H9 (cell line): ENCODE data around the gene HEPHL1. TPM values are rescaled to one million over a fixed set of nuclear protein-coding genes. Genes with fewer than 3 reads are reported as not detected.

Experiments used
- DNase-seq: peaks from one replicate; pipeline ENCODE4 v3.0.0-alpha.2; 2017
- H2AFZ ChIP-seq: one replicate; pipeline ENCODE4 v1.6.1; 2013; ENCODE audit warnings: mild to moderate bottlenecking, low read length, control low read depth, moderate library complexity
- H2AK5ac ChIP-seq: 2 replicates; pipeline ENCODE4 v1.6.1; 2013; ENCODE audit warnings: low read length, control low read depth, mixed read lengths; ENCODE audit not compliant: insufficient read length
- H2BK120ac ChIP-seq: one replicate; pipeline ENCODE4 v1.6.1; 2013; ENCODE audit warnings: low read depth, mild to moderate bottlenecking, low read length, control low read depth, inconsistent platforms; ENCODE audit not compliant: poor library complexity, severe bottlenecking
- H2BK12ac ChIP-seq: 2 replicates; pipeline ENCODE4 v1.6.1; 2013; ENCODE audit warnings: low read length, control low read depth, mixed read lengths, low read depth; ENCODE audit not compliant: insufficient read length
- H2BK15ac ChIP-seq: 2 replicates; pipeline ENCODE4 v1.6.1; 2013; ENCODE audit warnings: low read depth, low read length, control low read depth
- H2BK20ac ChIP-seq: one replicate; pipeline ENCODE4 v1.6.1; 2013; ENCODE audit warnings: low read depth, mild to moderate bottlenecking, low read length, control low read depth, inconsistent platforms; ENCODE audit not compliant: poor library complexity, severe bottlenecking
- H2BK5ac ChIP-seq: 2 replicates; pipeline ENCODE4 v1.6.1; 2013; ENCODE audit warnings: low read length, control low read depth, mixed read lengths; ENCODE audit not compliant: insufficient read length
- H3K14ac ChIP-seq: 2 replicates; pipeline ENCODE4 v1.6.1; 2013; ENCODE audit warnings: low read length, control low read depth; ENCODE audit not compliant: insufficient read depth
- H3K18ac ChIP-seq: 2 replicates; pipeline ENCODE4 v1.6.1; 2013; ENCODE audit warnings: low read depth, mild to moderate bottlenecking, mixed read lengths, low read length, control low read depth; ENCODE audit not compliant: insufficient read length
- H3K23ac ChIP-seq: 2 replicates; pipeline ENCODE4 v1.6.1; 2013; ENCODE audit warnings: low read length, control low read depth, mixed read lengths, low read depth; ENCODE audit not compliant: insufficient read length
- H3K23me2 ChIP-seq: 2 replicates; pipeline ENCODE4 v1.6.1; 2013; ENCODE audit warnings: low read depth, mild to moderate bottlenecking, mixed read lengths, low read length, control low read depth; ENCODE audit not compliant: insufficient read length, poor library complexity, severe bottlenecking
- H3K27ac ChIP-seq: 2 replicates; pipeline ENCODE4 v1.5.1; 2013; ENCODE audit warnings: low read length, control low read depth, mixed read lengths, low read depth; ENCODE audit not compliant: insufficient read length
- H3K27me3 ChIP-seq: 2 replicates; pipeline ENCODE4 v1.6.1; 2013; ENCODE audit warnings: low read length, control low read depth, inconsistent platforms; ENCODE audit not compliant: insufficient read depth
- H3K4ac ChIP-seq: 2 replicates; pipeline ENCODE4 v1.6.1; 2013; ENCODE audit warnings: low read depth, mild to moderate bottlenecking, control low read depth, inconsistent platforms, low read length, moderate library complexity
- H3K4me1 ChIP-seq: 2 replicates; pipeline ENCODE4 v1.6.1; 2013; ENCODE audit warnings: low read length, control low read depth, inconsistent platforms; ENCODE audit not compliant: insufficient read depth
- H3K4me2 ChIP-seq: 2 replicates; pipeline ENCODE4 v1.6.1; 2013; ENCODE audit warnings: low read length, control low read depth, mixed read lengths; ENCODE audit not compliant: insufficient read length, insufficient read depth
- H3K56ac ChIP-seq: 2 replicates; pipeline ENCODE4 v1.6.1; 2013; ENCODE audit warnings: low read depth, mild to moderate bottlenecking, mixed read lengths, low read length, control low read depth; ENCODE audit not compliant: insufficient read length
- H3K79me1 ChIP-seq: 2 replicates; pipeline ENCODE4 v1.6.1; 2013; ENCODE audit warnings: low read depth, mild to moderate bottlenecking, moderate library complexity, low read length, control low read depth, inconsistent platforms; ENCODE audit not compliant: insufficient read depth, poor library complexity, severe bottlenecking
- H3K79me2 ChIP-seq: 2 replicates; pipeline ENCODE4 v1.6.1; 2013; ENCODE audit warnings: low read length, control low read depth, inconsistent platforms; ENCODE audit not compliant: insufficient read depth
- H3K9ac ChIP-seq: 2 replicates; pipeline ENCODE4 v1.6.1; 2013; ENCODE audit warnings: low read length, control low read depth, mixed read lengths; ENCODE audit not compliant: insufficient read length; ENCODE audit errors: extremely low read depth
- H3K9me3 ChIP-seq: one replicate; pipeline ENCODE4 v1.6.1; 2013; ENCODE audit warnings: low read depth, low read length, inconsistent platforms; ENCODE audit not compliant: control insufficient read depth
- H3T11ph ChIP-seq: one replicate; pipeline ENCODE4 v1.6.1; 2013; ENCODE audit warnings: mild to moderate bottlenecking, low read length, control low read depth, inconsistent platforms
- H4K20me1 ChIP-seq: one replicate; pipeline ENCODE4 v1.6.1; 2013; ENCODE audit not compliant: control insufficient read depth, insufficient read length, insufficient read depth
- H4K5ac ChIP-seq: 2 replicates; pipeline ENCODE4 v1.6.1; 2013; ENCODE audit warnings: low read depth, mild to moderate bottlenecking, mixed read lengths, low read length, control low read depth; ENCODE audit not compliant: insufficient read length
- H4K8ac ChIP-seq: replicated peaks from 2 replicates; pipeline ENCODE4 v1.6.1; 2013; ENCODE audit warnings: low read length, control low read depth, mixed read lengths, low read depth; ENCODE audit not compliant: insufficient read length
- H4K91ac ChIP-seq: 2 replicates; pipeline ENCODE4 v1.6.1; 2013; ENCODE audit warnings: low read depth, mild to moderate bottlenecking, moderate library complexity, mixed read lengths, low read length, control low read depth; ENCODE audit not compliant: insufficient read length
- H3K27ac Mint-ChIP-seq, 3 experiments: 2 replicates in 2 of 3; 3 replicates in 1 of 3; pipeline ENCODE4 v1.8.0; 2020 to 2021; ENCODE audit warnings: mixed read lengths in 3 of 3, mild to moderate bottlenecking in 1 of 3, moderate library complexity in 1 of 3
- H3K27me3 Mint-ChIP-seq: 2 replicates; pipeline ENCODE4 v1.8.0; 2021; ENCODE audit warnings: low read depth, mild to moderate bottlenecking, moderate library complexity, mixed read lengths
- H3K36me3 Mint-ChIP-seq, 3 experiments: 2 replicates in 2 of 3; 3 replicates in 1 of 3; pipeline ENCODE4 v1.8.0; 2020 to 2021; ENCODE audit warnings: low read depth in 3 of 3, mixed read lengths in 3 of 3; ENCODE audit not compliant: insufficient read depth in 1 of 3
- H3K4me1 Mint-ChIP-seq, 2 experiments: 2 replicates each; pipeline ENCODE4 v1.8.0; 2020; ENCODE audit warnings: mixed read lengths in 2 of 2
- H3K4me3 Mint-ChIP-seq, 2 experiments: 2 replicates in 1 of 2; 3 replicates in 1 of 2; pipeline ENCODE4 v1.8.0; 2020 to 2021; ENCODE audit warnings: mild to moderate bottlenecking in 2 of 2, mixed read lengths in 2 of 2, moderate library complexity in 1 of 2
- H3K9me3 Mint-ChIP-seq, 2 experiments: 2 replicates in 1 of 2; 3 replicates in 1 of 2; pipeline ENCODE4 v1.8.0; 2020; ENCODE audit warnings: mild to moderate bottlenecking in 2 of 2, mixed read lengths in 2 of 2, moderate library complexity in 1 of 2
- CTCF ChIP-seq: fragments of 200-600 bp; sonication (generic); conservative IDR thresholded peaks from 3 replicates; pipeline ENCODE4 v1.8.0; 2021; ENCODE audit warnings: antibody characterized with exemption, mild to moderate bottlenecking
- total RNA-seq: library from RNA; stranded (reverse); gene quantifications from 2 replicates; pipeline ENCODE4 v1.2.1, GENCODE V29; 2021

HEPHL1 gene
- total RNA-seq, 1 experiment from 2014 or later: not detected

GRCh38 chr11:94100253-94100652 is 79.1 kb downstream of the HEPHL1 start:
- Histone ChIP-seq H3K23me2 (no peaks in the 10 kb centered on the region), H2BK20ac (no peak overlapping the region), H3K79me2 (no peaks in the 10 kb centered on the region), H2AFZ (no peak overlapping the region), H2BK120ac (no peak overlapping the region), H3K9ac (no peak overlapping the region), H3K56ac (no peak overlapping the region), H3K23ac (no peak overlapping the region), H3T11ph (no peak overlapping the region), H2BK15ac (no peak overlapping the region), H2AK5ac (no peak overlapping the region), H3K4ac (no peak overlapping the region), H3K4me1 (no peaks in the 10 kb centered on the region), H4K8ac (no peak overlapping the region), H2BK12ac (no peak overlapping the region), H3K79me1 (no peaks in the 10 kb centered on the region), H3K4me2 (no peak overlapping the region), H3K27ac (no peak overlapping the region), H3K9me3 (peaks cover 8% of the 10 kb centered on the region), H2BK5ac (no peak overlapping the region), H4K91ac (no peak overlapping the region), H4K20me1 (no peaks in the 10 kb centered on the region), H3K27me3 (no peaks in the 10 kb centered on the region), H3K18ac (no peak overlapping the region), H4K5ac (no peak overlapping the region), H3K14ac (no peak overlapping the region)
- DNase-seq: no peak
- Mint-ChIP-seq H3K27me3 (peaks cover 5% of the 10 kb centered on the region; the same call in 1 of the 2 replicates), H3K4me3 (no peak overlapping the region), H3K4me1 (peaks cover 0 to 2% of the 10 kb centered on the region in 2 experiments; a peak in 3 of 4 replicates), H3K9me3 (peaks cover 30 to 34% of the 10 kb centered on the region in 2 experiments), H3K27ac (no peak overlapping the region), H3K36me3 (peaks cover 7 to 38% (median 14%) of the 10 kb centered on the region in 3 experiments)
- TF ChIP-seq CTCF: no peak
